Endometrial microvascular endothelial cells (primary cell): ENCODE data around the gene CHCHD3. TPM values are rescaled to one million over a fixed set of nuclear protein-coding genes. Genes with fewer than 3 reads are reported as not detected.

Experiments
- in situ Hi-C: cut with HindIII; loops from 2 replicates; pipeline ENCODE4 v1.10.0; 2017; ENCODE audit warnings: low sequenced_read_pairs, low pct_unique_long_range_greater_than_20kb; ENCODE audit errors: inconsistent ontology term
- total RNA-seq: library from RNA; depleted of rRNA; stranded (reverse); fragments of >200 nt; gene quantifications from one replicate; pipeline ENCODE4 v1.2.3, GENCODE V29; 2015; ENCODE audit errors: inconsistent ontology term

Gene CHCHD3
- total RNA-seq, 1 donor from 2014 or later, result 60.9 TPM

DNA sequence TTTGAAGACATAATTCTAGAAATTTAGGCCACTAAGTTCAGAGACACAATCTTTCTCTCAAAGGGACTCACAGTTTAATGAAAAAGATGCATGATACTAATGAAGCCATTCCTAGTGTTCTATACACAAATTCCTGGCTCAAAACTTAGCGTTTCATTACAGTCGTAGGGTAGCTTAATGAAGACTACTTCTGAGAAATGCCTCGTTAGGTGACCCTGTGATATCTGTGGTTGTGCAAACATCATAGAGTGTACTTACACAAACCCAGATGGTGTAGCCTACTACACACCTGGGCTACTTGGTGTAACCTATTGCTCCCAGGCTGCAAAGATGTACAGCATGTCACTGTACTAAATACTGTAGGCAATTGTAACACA, 488 bp upstream of the CHCHD3 start:
- in situ Hi-C loops, result no loop called here

DNA sequence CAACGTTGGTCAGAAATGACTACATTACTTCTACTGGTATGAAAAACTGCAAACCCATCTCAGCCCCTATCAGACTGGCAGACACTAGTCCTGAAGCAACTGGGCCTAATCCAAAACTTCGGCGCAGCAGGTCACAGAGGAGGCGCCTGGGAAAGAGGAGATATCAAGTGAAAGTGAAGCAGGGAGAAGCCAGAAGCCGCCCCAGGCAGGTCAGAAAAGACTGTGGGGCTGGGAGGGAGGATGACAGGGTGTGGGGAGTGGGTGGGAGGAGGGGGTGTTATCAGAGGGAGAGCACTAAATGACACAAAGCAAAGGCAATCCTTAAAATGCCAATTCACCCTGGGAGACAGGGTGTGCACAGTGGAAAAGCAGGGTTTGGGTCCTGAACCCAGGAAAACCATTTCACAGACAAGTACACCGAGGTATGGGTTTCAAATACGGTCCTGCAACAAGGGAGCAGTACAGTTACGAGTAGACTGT, 731 bp downstream of the CHCHD3 start:
- in situ Hi-C loops, result no loop called here

DNA sequence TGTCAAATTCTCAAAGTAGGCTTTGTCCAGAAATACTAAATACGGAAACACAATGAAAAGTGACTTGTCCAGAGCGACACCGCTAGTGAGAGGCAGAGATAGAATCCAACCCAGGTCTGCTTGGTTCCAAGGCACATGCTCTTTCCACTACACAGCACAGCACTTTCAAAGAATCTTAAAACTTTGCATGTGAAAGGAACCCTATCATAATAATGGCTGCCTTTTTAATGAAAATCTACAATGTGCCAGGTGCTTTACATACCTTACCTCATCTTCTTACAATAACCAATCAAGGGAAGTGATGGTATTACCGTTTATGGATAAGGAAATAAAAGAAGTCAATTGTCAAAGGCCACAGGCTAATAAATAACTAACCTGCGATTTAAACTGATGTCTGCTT, 2.6 kb downstream of the CHCHD3 start:
- in situ Hi-C loops, result no loop called here

DNA sequence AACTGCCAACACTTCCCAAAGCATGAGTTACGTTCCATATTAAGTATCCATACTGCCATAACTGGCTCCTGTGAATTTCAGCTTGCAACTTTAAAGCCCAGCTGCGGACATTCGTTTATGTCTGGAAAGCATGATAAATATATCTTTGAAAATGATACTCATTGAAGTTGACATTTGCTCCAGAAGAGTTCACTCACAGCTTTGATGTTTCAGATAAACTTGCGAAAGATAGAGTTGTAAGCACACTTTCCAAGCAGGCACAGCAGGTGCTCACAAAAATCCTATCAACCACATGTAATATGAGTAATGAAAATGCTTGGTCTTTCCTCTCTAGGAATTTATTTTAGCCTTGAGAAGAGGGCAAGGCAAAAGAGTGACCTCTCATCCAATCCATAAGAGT, 4.5 kb downstream of the CHCHD3 start:
- in situ Hi-C loops, result no loop called here

DNA sequence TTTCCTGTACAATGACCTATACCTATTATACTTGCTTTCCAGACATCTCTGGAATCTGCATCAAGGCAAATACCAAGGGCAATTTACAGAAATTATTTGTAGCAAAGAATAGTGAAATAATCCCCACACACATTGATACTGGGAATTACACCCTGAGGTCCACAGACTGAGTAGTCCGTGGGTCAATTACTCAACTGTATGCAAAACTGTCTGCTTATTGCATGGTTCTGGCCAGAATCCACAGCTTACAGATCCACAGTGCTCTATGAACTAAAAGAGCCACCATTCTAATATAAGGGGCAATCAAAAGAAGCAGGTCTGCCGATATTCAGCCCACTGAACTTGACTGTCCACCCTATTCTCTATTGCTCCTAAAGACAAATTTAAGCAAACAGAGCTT, 5.7 kb downstream of the CHCHD3 start:
- in situ Hi-C loops, result no loop called here

DNA sequence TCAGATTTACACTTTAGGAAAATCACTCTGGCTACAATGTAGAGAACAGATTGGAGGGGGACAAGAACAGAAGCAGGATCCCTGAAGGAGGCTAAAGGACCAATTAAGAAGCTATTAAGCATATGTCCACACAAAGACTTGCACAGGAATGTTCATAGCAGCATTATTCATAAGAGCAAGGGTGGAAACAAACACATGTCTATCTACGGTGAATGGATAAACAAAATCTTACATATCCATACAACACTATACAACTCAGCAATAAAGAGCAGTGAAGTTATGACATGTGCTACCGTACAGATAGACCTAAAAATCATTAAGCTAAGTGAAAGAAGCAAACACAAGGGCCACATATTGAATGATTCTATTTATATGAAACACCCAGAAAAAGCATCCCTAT, 10.4 kb downstream of the CHCHD3 start:
- in situ Hi-C loops, result no loop called here

DNA sequence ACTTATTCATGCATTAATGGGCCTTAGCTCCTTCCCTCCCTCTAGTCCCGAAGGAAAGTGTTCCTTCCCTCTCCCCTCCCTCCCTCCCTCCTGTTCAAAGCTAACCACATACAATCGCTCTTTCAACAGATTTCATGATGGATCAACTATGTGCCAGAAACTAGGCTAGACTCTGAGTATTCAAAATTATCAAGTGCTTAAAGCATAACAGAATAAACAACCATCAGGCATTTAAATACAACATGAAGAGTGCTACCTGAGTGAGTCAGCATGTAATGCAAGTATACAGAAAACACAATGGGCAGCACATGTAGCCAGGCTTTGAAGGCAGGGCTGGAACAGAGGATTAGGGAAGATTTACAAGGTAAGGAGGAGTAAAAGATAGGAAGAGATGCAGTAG, 11.3 kb downstream of the CHCHD3 start:
- in situ Hi-C loops, result no loop called here

DNA sequence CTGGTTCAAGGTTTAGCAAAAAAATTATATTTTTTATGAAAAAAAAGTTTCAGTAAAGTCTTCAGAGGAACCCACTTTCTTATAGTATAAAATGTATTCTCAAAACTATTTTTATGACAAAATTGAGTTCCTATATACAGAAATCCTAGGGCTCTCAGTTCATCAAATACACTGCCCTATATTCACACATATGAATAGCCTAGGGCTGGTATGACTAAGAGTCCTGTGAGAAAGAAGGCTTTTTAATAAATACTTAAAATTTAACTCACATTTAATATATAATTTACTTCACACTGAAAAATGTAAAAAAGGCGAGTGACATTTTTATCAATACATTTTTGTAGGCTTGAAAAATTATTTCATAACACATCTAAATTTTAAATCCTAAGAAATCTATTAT, 16.6 kb downstream of the CHCHD3 start:
- in situ Hi-C loops, result no loop called here

DNA sequence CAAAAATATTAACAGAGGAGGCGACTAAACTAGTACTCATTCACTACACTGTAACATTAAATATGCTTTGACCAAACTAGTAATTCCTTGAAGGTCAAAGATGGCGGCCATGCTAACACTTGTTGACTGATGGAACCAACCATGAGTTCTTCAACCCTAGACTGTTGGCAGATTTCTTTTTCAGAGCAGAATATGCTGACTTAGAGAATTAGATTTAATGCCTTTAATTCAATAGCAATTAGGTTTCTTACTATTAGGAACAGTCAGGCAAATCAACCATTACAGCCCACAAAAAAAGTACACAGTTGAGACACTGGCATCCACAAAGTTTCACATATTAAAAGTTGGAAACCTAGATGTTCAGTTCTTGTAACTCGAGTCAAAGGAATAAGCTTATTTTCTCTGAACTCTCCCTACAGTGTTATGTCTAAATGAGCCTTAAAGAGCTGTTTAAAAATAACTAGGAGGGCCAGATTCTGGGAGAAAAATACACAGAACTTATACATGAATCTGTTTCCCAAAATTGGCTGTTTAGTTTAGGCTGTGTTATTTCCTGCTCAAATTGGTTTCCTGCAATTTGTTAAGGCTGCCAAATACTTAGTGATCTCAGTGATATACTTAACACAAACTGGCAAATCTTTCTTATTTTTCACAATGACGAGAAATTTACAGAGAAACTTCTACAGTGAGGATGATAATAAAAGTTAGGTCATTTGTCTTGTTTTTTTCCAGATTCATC, 17.6 kb downstream of the CHCHD3 start:
- in situ Hi-C loops, result no loop called here

DNA sequence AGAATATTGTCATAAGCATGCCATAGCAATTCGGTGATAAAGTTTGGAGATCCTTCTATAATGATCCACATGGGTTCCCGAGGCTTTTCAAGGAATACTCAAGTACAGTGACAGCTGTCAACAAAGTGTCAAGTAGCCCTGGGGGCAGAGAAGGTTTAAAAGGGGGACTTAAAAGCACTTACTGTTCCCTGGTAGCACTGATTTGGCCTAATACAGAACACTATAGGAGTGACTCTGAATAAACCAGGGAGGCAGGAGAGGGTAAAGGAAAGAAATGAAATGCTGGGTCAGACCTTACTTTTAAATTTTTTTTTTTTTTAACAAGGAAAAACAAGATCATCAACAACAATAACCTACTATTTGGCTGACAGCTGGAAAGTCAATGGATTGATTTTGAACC, 20.1 kb downstream of the CHCHD3 start:
- in situ Hi-C loops, result no loop called here

DNA sequence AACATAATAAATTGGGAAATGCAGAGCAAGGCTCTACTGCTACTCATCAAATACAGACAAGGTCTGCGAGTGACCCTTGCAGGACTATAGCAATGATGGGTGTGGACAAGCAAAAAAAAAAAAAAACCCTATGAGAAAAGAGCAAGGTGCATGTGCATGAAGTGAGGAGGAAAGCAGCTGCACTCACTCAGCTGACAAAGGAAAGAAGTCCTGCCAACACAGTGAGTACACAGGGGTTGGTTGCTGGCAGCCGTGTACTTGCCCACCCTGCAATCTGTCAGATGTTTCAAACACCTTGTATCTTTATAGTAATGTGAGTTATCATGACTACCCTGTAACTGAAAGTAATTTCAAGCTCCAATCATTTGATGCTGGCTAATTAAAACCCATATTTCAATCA, 20.5 kb downstream of the CHCHD3 start:
- in situ Hi-C loops, result no loop called here

DNA sequence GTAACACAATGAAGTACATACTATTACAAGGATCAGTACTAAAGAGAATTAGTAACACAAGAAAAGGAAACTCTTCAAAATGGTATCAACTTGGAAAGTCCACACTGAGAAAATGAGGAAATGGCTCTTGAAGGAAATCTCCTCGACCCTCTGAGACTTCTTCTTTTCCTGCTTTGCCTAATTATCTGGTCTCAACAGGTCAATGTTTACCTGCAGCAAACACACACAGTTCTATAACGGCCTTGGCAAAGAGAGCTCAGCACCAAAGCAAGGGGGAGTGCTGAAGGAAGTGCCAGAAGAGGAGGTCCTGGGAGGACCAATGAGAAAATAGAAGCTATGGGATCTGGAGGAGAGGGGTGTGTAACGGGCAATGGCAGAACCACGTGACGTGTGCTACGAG, 21.9 kb downstream of the CHCHD3 start:
- in situ Hi-C loops, result no loop called here

DNA sequence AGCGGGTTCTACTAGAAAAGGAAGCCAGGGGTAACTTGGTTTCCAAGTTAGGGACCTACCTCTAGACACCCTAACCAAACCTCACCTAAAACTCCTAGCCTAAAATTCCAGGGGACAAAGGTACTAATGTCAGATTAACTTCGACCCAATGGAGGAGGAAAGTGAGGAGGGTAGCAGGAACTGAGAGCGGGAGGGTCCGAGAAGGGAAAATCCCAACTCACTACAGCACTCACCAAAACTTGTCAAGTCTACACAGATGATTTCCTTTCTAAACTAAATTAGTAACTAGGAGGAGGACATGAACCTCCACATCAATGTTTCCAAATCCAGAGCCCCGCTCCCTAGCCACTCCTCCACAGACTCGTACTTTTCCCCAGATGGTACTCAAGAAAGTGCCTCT, 22.6 kb downstream of the CHCHD3 start:
- in situ Hi-C loops, result no loop called here

DNA sequence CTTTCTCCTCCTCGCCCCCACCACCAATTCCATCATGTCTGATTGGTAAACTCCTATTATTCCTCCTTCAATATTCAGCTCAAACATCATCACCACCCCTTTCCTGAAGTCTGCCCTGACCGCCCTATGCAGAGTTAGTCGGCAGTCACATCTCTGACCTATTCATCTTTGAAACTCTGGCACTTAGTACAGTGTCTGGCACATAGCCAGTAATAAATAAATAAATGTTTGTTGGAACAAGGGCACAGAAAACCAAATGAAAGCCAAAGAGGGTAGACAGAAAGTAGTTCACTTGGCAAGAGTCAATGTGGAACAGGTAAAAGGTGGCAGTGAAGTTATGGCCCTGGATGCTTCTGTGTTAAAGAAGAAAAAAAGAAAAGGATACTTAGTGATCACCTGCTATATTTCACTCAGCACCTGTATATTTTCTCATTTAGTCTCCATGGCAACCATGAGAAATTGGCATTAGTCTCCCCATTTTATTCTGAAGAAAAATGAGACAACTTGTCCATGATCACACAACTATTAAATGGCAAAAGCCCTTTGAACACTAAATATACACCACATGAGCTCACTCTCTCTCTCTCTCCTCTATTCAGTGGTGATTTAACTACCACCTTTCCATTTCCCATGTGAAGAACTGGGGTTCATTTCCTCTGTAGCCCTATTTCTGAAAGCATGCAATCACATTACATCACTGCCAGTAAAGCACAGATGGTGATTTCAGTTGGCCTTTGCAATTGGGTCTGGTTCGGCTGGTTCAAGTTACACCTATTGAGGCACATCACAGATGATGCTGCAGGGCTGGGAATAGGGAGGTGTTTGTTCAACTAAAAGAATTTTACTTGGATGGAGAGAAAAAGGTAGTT, 25.3 kb downstream of the CHCHD3 start:
- in situ Hi-C loops, result no loop called here

DNA sequence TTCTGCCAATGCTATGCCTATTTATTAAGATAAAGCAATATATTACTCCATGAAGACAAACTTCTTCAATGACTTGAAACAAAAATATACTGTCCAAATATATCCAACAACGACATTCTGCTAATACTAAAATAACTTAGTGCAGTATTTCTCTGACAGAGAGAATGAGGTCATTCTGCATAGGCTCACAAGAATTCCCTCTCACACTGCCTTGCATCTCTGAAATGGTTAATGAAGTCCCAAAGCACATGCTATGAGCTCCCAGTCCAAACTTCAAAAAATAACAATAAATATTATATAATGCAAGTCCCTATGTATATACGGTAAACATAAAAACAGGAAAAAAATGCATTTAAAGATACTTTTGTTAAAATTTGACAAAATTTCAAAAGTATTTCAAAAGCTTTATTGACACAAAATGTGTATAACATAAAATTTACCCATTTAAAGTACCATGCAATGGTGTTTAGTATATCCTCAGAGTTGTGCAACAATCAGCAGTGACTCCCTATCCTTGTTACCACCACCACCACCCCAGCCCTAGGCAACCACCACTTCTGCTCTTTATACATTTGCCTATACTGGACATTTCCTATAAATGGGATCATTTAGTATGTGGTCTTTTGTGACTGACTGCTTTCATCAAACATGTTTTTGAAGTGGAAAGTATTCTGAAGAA, 27.6 kb downstream of the CHCHD3 start:
- in situ Hi-C loops, result no loop called here

DNA sequence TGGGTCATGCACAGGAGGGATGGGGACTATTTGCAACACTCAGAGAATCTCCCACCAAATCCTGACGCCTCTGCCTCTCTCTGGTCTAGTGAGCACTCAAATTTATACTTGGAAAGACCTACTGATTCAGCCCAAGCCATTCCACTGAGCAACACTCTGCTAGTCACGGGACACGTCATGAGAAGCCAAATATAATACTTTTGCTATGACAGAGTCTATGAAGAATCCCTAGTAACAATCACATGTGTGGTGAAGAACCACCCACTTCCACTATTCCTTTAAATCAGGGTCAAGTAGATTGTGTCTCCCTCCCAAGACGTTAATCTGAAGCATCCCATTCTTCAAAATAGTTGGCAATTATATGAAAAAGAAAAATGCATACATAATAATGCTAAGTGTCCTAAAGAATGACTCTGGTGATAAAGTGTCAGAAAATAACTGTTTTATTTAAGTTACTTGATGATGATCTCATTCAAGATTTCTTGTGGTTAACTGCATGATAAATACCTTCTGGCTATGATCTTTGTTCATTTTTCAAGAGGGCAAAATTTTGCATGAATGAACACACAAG, 28.5 kb downstream of the CHCHD3 start:
- in situ Hi-C loops, result no loop called here

DNA sequence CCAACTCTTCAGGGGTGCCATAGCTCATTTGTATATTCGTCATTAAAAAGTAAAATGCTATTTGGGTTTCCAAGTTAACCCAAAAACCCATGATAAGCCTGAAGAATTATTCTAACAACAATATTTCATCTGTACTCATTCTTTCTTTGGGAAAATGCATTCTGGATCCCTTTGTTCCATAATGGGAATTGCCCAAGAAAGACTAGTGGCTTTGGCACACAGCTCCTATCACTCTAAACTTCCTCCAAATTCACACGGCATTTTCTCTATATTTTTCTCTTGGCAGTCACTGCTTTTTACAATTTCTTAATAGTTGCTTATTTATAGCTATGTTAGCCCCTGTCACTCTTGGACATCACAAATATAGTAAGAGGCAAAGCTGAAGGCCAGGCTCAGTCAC, 29.1 kb downstream of the CHCHD3 start:
- in situ Hi-C loops, result no loop called here

DNA sequence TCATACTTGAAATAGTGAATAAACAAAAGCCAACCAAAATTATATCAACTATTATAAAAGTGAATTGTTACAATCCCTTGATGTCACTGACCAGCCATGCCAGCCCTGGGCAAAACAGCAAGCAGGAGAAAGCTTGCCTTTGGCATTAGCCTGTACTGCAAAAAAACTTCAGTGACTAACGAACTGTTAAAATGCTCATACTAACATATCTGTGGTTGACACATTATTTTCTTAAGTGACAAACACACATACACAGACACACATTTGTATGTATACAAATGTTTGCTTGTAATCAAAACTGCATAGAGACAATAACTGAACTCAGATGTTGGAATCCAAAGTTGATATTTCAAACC, 29.5 kb downstream of the CHCHD3 start:
- in situ Hi-C loops, result no loop called here

DNA sequence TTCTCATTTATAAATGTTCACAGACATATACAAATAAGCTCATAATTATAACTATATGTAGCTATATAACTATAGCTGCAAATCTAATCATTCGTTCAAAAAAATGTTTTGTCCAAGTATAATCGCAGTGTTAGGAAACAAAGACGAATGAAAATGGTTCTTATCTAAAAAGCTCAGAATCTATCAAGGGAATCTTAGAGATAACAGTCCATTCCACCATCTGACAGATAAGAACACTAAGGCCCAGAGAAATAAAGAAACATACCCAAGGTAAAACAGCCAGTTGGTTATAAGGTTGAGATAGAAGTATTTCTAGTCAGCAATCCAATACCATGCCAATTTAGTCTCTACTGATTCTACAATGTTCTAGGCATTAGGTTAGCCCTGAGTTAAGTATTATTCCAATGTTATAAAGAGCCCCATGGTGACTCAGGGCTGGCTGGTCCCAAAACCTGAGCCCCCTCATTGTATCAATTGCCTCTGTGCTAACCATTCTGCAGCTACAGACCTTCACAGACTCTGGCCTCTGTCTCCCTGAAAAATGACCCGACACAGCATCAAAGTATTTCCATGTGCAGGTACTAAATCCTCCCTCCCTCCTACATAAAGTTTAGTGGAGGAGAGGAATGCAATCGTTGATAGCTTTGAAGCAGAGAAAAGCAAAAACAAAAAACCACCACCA, 30.0 kb downstream of the CHCHD3 start:
- in situ Hi-C loops, result no loop called here
